Astrocyte of the hippocampus (primary cell): ENCODE data around the gene UBAC2.
"Not testable (repeated sequence)": the region's sequence is repeated elsewhere in the genome, so short reads cannot be mapped to it uniquely, and the experiment has no call there.

Experiments
- DNase-seq: peaks from one replicate; pipeline ENCODE4 v3.0.0; 2011; ENCODE audit warnings: low read depth, low spot score

Gene UBAC2

GRCh38 chr13:99393391-99393790, 192.7 kb downstream of the UBAC2 start:
- DNase-seq: not testable (repeated sequence)

- no peak for DNase-seq
These were observed 193.4 kb downstream of the UBAC2 start for GRCh38 chr13:99393791-99394735.

DNA sequence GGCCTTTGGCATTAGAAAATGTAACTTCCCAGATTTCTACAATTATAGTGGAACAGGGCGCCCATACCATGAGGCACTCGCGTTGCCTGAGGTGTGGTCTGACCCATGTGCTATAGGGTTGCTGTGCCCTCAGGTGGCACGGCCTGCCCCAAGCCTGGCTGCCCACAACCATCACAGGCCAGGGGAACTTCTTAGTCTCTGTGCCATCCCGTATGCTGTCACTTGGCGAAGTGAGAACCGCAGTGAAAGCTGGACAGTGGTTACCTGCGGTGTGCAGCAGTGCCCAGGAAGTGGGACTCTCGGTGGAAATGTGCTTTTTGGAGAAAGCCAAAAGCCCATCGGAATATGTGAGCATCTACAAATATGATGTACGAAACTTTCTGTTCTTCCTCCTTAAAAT, 194.8 kb downstream of the UBAC2 start:
- DNase-seq: no peak

DNA sequence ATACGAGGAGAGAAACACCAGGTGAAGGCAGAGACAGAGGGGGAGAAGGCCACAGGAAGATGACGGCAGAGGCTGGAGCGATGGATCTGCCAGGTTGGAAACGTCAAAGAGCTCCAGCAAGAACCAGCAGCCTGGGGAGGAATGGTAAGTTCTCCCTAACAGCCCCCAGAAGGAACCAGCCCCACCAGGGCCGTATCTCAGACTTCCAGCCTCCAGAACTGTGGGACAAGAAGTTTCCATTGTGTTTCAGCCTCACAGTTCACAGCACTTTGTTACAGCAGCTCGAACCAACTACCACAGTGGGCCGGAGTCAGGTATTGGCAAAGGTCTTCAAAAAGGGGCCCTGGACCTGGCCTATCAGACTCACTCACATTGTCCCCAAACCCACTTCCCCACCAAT, 195.8 kb downstream of the UBAC2 start:
- no peak for DNase-seq

DNA sequence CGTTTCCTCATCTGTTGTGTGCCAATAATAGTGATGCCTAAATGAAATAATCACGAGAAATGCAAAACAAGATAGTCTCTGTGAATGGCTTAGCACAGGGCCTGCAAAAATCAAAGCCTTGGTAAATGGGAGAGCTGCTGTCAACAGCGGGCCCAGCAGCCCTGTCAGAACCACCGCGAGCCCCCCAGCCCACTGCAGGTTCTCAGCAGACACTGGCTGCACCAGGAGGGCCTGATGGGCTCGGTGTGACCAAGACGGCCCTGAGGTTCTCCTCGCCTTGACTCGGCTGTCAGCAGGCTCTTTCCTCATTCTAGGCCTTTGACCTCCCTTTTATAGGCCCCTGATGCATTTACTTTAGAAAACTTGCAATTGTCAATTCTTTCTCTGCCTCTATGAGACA, 197.4 kb downstream of the UBAC2 start:
- DNase-seq: no peak

DNA sequence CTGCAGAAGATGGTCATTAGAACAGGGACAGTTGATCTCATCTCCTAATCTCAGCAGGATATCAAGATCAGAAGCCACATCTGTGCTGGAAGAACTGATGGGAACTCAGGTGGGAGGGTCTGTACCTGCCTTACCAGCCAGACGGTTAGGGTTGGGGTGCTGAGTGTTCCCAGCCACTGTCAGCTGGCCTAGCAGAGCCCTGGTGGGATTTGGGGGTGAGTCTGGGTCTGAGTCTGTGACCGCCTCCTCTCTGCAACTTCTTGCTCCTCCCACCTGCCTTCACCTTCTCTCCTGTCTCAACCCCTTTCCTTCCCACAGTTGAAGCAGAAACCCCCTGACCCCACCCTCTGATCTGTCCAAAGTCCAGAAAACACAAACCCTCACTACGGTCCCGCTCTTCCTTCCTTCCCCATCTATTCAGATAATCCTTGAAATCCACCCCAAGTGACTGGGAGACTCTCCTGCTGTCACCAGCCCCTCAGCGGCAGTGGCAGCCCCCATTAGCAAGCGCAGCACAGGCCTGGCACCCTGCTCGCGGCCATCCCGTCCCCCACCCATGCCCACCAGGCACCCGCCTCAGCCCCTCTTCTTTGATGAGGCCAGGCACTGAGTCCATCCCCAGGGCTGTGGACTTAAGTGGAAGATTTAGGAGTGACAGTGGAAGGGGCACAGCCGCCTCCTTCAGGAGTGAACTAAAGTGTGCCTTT, 198.4 kb downstream of the UBAC2 start:
- no peak for DNase-seq

DNA sequence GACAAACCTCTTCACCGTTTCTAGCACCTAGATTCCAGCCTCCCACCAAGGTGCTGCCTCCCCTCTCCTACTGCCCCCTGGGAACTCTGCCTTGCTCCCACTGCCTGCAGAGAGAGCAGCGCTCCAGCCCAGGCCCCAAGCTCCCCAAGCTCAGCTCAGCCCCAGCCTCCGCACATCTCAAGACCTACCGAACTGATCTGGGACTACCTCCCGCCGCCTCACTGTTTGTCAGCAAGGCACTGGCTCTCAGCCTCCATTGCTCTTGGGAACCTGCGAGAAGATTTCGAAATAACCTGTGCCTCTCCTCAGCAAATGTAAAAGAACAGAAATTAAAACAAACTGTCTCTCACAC, 198.9 kb downstream of the UBAC2 start:
- DNase-seq: no peak

DNA sequence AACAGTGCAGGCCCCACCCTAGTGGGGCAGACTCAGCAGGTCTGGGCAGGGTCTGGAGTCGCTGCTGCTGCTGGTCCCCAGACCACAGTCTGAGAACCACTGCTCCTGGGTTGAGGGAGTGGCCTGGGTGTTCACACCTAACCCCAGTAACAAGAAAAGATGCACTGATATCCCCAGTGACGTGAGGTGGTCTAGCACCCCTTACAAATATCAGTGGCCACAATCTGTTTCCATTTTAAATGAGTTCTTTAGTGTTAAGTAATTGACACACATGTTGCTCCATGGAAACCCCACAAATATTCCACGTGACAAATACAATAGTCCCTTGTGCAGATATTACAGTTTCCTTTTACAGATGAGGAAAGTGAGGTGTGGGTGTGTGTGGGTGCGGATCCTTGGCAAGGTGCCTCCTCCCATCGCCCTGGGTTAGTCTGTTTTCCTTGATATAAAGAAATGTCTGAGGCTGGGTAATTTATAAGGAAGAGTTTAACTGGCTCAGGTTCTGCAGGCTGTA, 202.9 kb downstream of the UBAC2 start:
- DNase-seq: no peak

DNA sequence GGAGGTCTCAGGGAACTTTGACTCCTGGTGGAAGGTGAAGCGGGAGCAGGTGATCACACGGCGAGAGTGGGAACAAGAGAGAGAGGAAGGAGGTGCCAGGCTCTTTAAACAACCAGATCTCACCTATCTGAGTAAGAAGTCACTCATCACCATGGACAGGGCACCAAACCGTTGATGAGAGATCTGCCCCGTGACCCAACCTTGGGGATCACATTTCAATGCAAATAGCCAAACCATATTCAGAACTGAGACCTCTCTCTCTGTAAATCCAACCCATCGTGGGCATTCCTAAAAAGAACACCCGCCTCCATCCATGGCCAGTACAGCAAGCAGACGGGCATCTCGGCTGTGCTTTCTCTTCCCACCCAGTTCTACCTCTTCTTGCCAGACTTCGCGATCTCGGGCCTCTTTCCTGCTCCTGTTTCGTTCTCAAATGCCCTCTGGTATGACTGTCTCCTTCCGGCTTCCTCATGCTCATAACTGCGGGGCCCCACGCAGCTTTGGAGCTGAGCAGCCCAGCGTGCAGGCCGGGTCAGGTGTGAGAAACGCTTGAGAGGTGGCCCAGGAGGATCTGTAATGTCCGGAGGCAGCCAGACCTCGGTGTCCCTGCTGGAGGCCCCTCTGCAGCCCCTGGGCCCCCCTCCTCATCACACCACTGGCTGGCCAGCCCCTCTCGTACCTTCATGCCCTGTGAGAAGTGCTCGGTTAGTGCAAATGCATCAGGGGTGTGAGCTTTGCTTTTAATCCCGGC, 203.5 kb downstream of the UBAC2 start:
- no peak for DNase-seq

DNA sequence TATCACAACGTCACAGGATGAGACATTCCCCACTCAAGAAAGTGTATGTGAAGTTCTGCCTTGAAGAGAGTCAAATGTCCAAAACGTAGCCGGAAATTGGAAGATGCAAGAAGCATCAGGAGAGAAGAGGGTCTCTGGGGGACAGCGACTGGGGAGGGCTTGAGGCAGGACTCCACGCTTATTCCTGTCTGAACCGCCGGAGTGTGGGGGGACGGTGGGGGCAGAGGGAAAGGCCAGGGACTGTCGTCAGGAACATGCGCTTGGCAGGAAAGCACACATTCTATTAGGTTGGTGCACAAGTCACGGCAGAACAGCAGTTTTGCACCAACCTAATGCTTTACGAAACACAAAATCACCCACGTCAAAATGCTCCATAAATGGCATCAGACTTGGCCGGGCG, 205.3 kb downstream of the UBAC2 start:
- DNase-seq: no peak

DNA sequence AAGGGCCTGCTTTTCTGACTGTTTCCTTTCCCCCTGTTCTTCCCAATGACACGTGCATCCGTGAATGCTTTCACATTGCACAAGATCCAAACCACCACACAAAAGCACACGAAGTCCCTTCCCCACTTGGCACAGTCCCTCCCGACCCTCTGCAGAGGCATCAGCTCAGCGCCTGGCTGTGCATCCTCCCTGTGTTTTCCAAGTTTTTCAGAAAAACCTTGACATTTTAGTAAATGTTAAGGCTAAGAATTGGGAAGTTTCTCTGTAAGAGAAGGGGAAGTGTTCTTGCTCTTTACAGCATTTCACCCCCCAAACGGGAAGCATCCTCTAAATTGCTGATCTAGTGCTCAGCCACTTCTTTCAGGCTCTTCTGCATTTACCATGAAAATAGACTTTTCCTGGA, 206.1 kb downstream of the UBAC2 start:
- DNase-seq: no peak

GRCh38 chr13:99407906-99408702, 207.4 kb downstream of the UBAC2 start:
- no peak for DNase-seq

GRCh38 chr13:99408703-99409000, 208.0 kb downstream of the UBAC2 start:
- DNase-seq: no peak

DNA sequence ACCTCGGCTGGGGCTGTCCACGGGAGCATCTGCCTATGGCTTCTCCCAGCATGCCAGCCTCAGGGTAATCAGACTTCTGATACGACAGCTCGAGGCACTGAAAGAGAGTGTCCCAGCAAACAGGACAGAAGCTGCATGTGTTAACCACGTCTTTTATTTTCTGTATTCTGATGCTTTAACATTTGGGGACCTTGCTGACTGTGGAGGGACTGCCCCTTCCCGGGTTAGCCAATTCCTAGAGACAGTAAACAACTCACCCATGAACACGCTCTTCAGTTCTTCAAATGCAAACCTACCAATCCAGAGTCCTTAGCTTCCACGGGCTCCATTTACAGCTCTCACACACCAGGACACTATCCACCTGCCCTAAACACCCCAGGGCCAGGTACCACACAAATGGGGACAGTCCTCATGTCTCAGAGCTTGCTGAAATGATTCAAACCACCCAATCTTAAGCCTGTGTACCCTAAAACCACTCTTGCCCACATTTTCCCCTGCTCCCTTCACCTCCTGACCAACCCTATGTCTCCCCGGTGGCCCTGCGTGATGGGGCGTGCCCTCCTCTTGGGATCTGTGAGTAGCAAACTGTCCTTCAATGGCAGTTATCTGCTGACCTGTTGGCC, 208.9 kb downstream of the UBAC2 start:
- not testable (repeated sequence) for DNase-seq

- DNase-seq: not testable (repeated sequence)
These were observed 210.2 kb downstream of the UBAC2 start for GRCh38 chr13:99410646-99411475.

GRCh38 chr13:99412856-99413255, 212.2 kb downstream of the UBAC2 start:
- no peak for DNase-seq

GRCh38 chr13:99414048-99414995, 213.7 kb downstream of the UBAC2 start:
- no peak for DNase-seq

GRCh38 chr13:99415014-99415650, 214.5 kb downstream of the UBAC2 start:
- no peak for DNase-seq
